K562 (cell line): Measurements from ENCODE around the gene NAGLU. TPM values are rescaled to one million over a fixed set of nuclear protein-coding genes. Genes with fewer than 3 reads are reported as not detected.
A peak's percentile ranks its signal among the peaks of the same experiment; 100 is the strongest.

ENCODE experiments used
- ADNP ChIP-seq: fragments of 200-800 bp; sonication (Bioruptor generic); IDR thresholded peaks from 2 replicates; pipeline ENCODE4 v1.6.1; 2016; ENCODE audit warnings: missing genetic modification characterization, missing compliant biosample characterization
- ARNT ChIP-seq, 2 experiments: fragments of 450-650 bp; IDR thresholded peaks; 2 replicates each; pipeline ENCODE4 v1.6.1; 2016; ENCODE audit warnings: mild to moderate bottlenecking in 1 of 2
- ATF1 ChIP-seq, 2 experiments: fragments of 450-650 bp in 1 of 2; IDR thresholded peaks; 2 replicates each; pipeline ENCODE4 v1.6.1; 2016; ENCODE audit warnings: missing compliant biosample characterization in 1 of 2, missing genetic modification characterization in 1 of 2
- BRF1 ChIP-seq: IDR thresholded peaks from 3 replicates; pipeline ENCODE4 v1.6.1; 2011; ENCODE audit warnings: borderline replicate concordance, mild to moderate bottlenecking; ENCODE audit not compliant: insufficient read length; ENCODE audit errors: extremely low read depth
- CBFA2T2 ChIP-seq: fragments of 450-650 bp; conservative IDR thresholded peaks from 2 replicates; pipeline ENCODE4 v1.6.1; 2017; ENCODE audit warnings: mild to moderate bottlenecking
- EHMT2 ChIP-seq: fragments of 450-650 bp; IDR thresholded peaks from 2 replicates; pipeline ENCODE4 v1.6.1; 2018; ENCODE audit warnings: antibody characterized with exemption
- ETV1 ChIP-seq: fragments of 450-650 bp; conservative IDR thresholded peaks from 2 replicates; pipeline ENCODE4 v1.6.1; 2016; ENCODE audit warnings: missing genetic modification characterization, control low read depth, low read depth, missing compliant biosample characterization
- FOXK2 ChIP-seq, 2 experiments: fragments of 450-650 bp; IDR thresholded peaks in 1 of 2; conservative IDR thresholded peaks in 1 of 2; 2 replicates each; pipeline ENCODE4 v1.6.1; 2016; ENCODE audit warnings: low read depth in 2 of 2, mild to moderate bottlenecking in 1 of 2
- MCM2 ChIP-seq: fragments of 450-650 bp; IDR thresholded peaks from 2 replicates; pipeline ENCODE4 v1.6.1; 2017; ENCODE audit warnings: low read depth, mild to moderate bottlenecking
- NFE2 ChIP-seq: IDR thresholded peaks from 2 replicates; pipeline ENCODE4 v1.6.1; 2014; ENCODE audit warnings: antibody characterized with exemption, low read depth
- PTTG1 ChIP-seq: fragments of 450-650 bp; IDR thresholded peaks from 2 replicates; pipeline ENCODE4 v1.6.1; 2016; ENCODE audit warnings: low read depth, mild to moderate bottlenecking, missing genetic modification characterization, missing compliant biosample characterization
- RBM22 ChIP-seq: fragments of 200-400 bp; formaldehyde crosslinking; IDR thresholded peaks from 2 replicates; pipeline ENCODE4 v1.6.1; 2018; ENCODE audit warnings: low read length, low read depth; ENCODE audit not compliant: poor library complexity, severe bottlenecking
- SRSF3 ChIP-seq: fragments of 200-400 bp; formaldehyde crosslinking; IDR thresholded peaks from 2 replicates; pipeline ENCODE4 v1.6.1; 2016; ENCODE audit warnings: mild to moderate bottlenecking, low read length, moderate library complexity; ENCODE audit not compliant: insufficient read depth
- TBL1XR1 ChIP-seq, 2 experiments: IDR thresholded peaks; 2 replicates each; pipeline ENCODE4 v1.6.1; 2012; ENCODE audit warnings: improper control_type of control experiment in 2 of 2, low read length in 2 of 2, mild to moderate bottlenecking in 1 of 2
- TCF3 ChIP-seq: sonication (generic); formaldehyde crosslinking; IDR thresholded peaks from 2 replicates; pipeline ENCODE4 v1.4.0; 2020; ENCODE audit warnings: mild to moderate bottlenecking, missing genetic modification reagents
- TCFL5 ChIP-seq: fragments of 250-450 bp; sonication (Bioruptor Pico); conservative IDR thresholded peaks from 2 replicates; pipeline ENCODE4 v1.6.1; 2021; ENCODE audit warnings: mild to moderate bottlenecking, moderate library complexity, matching md5 sums
- THRAP3 ChIP-seq: fragments of 450-650 bp; IDR thresholded peaks from 2 replicates; pipeline ENCODE4 v1.6.1; 2016; ENCODE audit warnings: mild to moderate bottlenecking, inconsistent platforms, borderline replicate concordance
- VEZF1 ChIP-seq: fragments of 200-800 bp; sonication (Bioruptor generic); IDR thresholded peaks from 2 replicates; pipeline ENCODE4 v1.6.1; 2017; ENCODE audit warnings: missing genetic modification characterization, missing compliant biosample characterization
- XRCC3 ChIP-seq: fragments of 450-650 bp; IDR thresholded peaks from 2 replicates; pipeline ENCODE4 v1.6.1; 2017; ENCODE audit warnings: mild to moderate bottlenecking, moderate library complexity
- ZEB2 ChIP-seq: fragments of 450-650 bp; IDR thresholded peaks from 2 replicates; pipeline ENCODE4 v1.6.1; 2016
- ZKSCAN3 ChIP-seq: fragments of 250-450 bp; sonication (Bioruptor Pico); IDR thresholded peaks from 2 replicates; pipeline ENCODE4 v1.4.0; 2020
- ZNF121 ChIP-seq: sonication (generic); formaldehyde crosslinking; conservative IDR thresholded peaks from 2 replicates; pipeline ENCODE4 v1.8.0; 2022; ENCODE audit warnings: missing genetic modification reagents
- ZNF133 ChIP-seq: fragments of 250-450 bp; sonication (Bioruptor Pico); IDR thresholded peaks from 2 replicates; pipeline ENCODE4 v1.4.0; 2020; ENCODE audit warnings: mild to moderate bottlenecking
- ZNF280A ChIP-seq: fragments of 450-650 bp; IDR thresholded peaks from 2 replicates; pipeline ENCODE4 v1.6.1; 2018; ENCODE audit warnings: mild to moderate bottlenecking, low read depth; ENCODE audit not compliant: partially characterized antibody
- ZNF3 ChIP-seq: fragments of 250-450 bp; sonication (Bioruptor Pico); IDR thresholded peaks from 2 replicates; pipeline ENCODE4 v1.5.0; 2021; ENCODE audit warnings: mild to moderate bottlenecking, moderate library complexity
- ZNF830 ChIP-seq: fragments of 250-450 bp; sonication (Bioruptor Pico); IDR thresholded peaks from 2 replicates; pipeline ENCODE4 v1.5.0; 2021; ENCODE audit warnings: mild to moderate bottlenecking
- polyA plus RNA-seq, 8 experiments: library from polyadenylated mRNA; depleted of rRNA in 4 of 8; stranded (reverse) in 5 of 8; unstranded in 3 of 8; fragments of >200 nt; fragmentation: Nextera tagmentation in 2 of 8; fragmentation: Illumina TruSeq in 1 of 8; extraction: Ambion mirVana in 2 of 8; extraction: Trizol in 1 of 8; gene quantifications; 2 replicates each; pipeline versions ENCODE4 v1.2.1 to v1.2.3, GENCODE V29; 2011 to 2014; ENCODE audit warnings: inconsistent platforms in 1 of 8, missing spikeins in 1 of 8
- total RNA-seq, 7 experiments: library from RNA; depleted of rRNA in 6 of 7; stranded (reverse); fragments of >200 nt in 6 of 7; fragmentation: Illumina TruSeq in 2 of 7; extraction: Trizol in 2 of 7; gene quantifications; 2 replicates each; pipeline versions ENCODE4 v1.2.1 to v1.2.3, GENCODE V29; 2011 to 2021; ENCODE audit warnings: low replicate concordance in 1 of 7

Gene NAGLU
- total and polyA plus RNA-seq, 9 of the 15 experiments (the other 6 are each of a cell fraction or from before 2014, with no cell fraction given), result 0.04 to 21.5 (median 8.5) TPM

- TF ChIP-seq ZNF830 (CRISPR knock-in tag), result no peak
- no peak for TF ChIP-seq TCFL5
- no peak for TF ChIP-seq MCM2
- TF ChIP-seq NFE2, result peak; percentile 29; the same call in 1 of the 2 replicates
- TF ChIP-seq SRSF3, result no peak
- peak; percentile 76 for TF ChIP-seq CBFA2T2
- TF ChIP-seq PTTG1 (tag), result no peak
- TF ChIP-seq ARNT (IDR thresholded peaks at IDR 0.05), result no peak
- TF ChIP-seq THRAP3, result no peak
- TF ChIP-seq TCF3 (CRISPR knock-in tag), result peak; percentile 55; the same call in 1 of the 2 replicates
- TF ChIP-seq EHMT2, result no peak
- TF ChIP-seq ZNF121 (CRISPR knock-in tag), result no peak
- TF ChIP-seq ADNP (tag), result no peak
- no peak for TF ChIP-seq FOXK2 (conservative IDR thresholded peaks at IDR 0.05 in 1 of 2, IDR thresholded peaks at IDR 0.05 in 1 of 2; ENCODE audit: low read depth in 2 of 2)
- TF ChIP-seq ZEB2, result peak; percentile 24; the same call in 1 of the 2 replicates
- no peak for TF ChIP-seq RBM22
- no peak for TF ChIP-seq ATF1 (CRISPR knock-in tag; IDR thresholded peaks at IDR 0.05)
- 0 out of 2 replicates have a peak, but pooled peaks have one; percentile 15 for TF ChIP-seq ATF1 (tag; IDR thresholded peaks at IDR 0.05)
- TF ChIP-seq XRCC3, result no peak
- TF ChIP-seq ZKSCAN3 (CRISPR knock-in tag), result no peak
- no peak for TF ChIP-seq BRF1
- TF ChIP-seq ZNF280A, result no peak
- no peak for TF ChIP-seq ZNF133 (CRISPR knock-in tag)
- no peak for TF ChIP-seq VEZF1 (CRISPR knock-in tag)
- 0 out of 4 replicates have a peak, but pooled peaks of 1 of the 2 experiments have one; percentile 35 for TF ChIP-seq TBL1XR1 (IDR thresholded peaks at IDR 0.05; ENCODE audit: low read length in 2 of 2)
- 0 out of 2 replicates have a peak, but pooled peaks have one; percentile 13 for TF ChIP-seq ETV1 (tag)
- TF ChIP-seq ZNF3, result no peak
Observed at GRCh38 chr17:42518046-42518754, 17.8 kb upstream of the NAGLU start (continued).
